IPS-20b (cell line): ENCODE measurements around the gene RAB4B.
"Not testable (repeated sequence)": the region's sequence is repeated elsewhere in the genome, so short reads cannot be mapped to it uniquely, and the experiment has no call there.

Experiments
- H3K27ac ChIP-seq: one replicate; pipeline ENCODE4 v1.5.1; 2013; ENCODE audit warnings: low read length
- H3K27me3 ChIP-seq: 2 replicates; pipeline ENCODE4 v1.6.1; 2013; ENCODE audit warnings: mild to moderate bottlenecking, low read length, inconsistent platforms; ENCODE audit not compliant: insufficient read depth
- H3K36me3 ChIP-seq: 2 replicates; pipeline ENCODE4 v1.6.1; 2013; ENCODE audit warnings: low read depth, mild to moderate bottlenecking, inconsistent platforms, low read length, moderate library complexity; ENCODE audit not compliant: insufficient read depth
- H3K4me1 ChIP-seq: 2 replicates; pipeline ENCODE4 v1.6.1; 2013; ENCODE audit warnings: mild to moderate bottlenecking, control low read depth, inconsistent platforms, low read length, moderate library complexity; ENCODE audit not compliant: insufficient read depth
- H3K4me3 ChIP-seq: 2 replicates; pipeline ENCODE4 v1.5.1; 2013; ENCODE audit warnings: mild to moderate bottlenecking, low read length, inconsistent platforms
- H3K9ac ChIP-seq: 2 replicates; pipeline ENCODE4 v1.6.1; 2013; ENCODE audit warnings: low read depth, mild to moderate bottlenecking, inconsistent platforms, low read length, moderate library complexity
- H3K9me3 ChIP-seq: 2 replicates; pipeline ENCODE4 v1.6.1; 2013; ENCODE audit warnings: mild to moderate bottlenecking, low read depth, low read length, inconsistent platforms; ENCODE audit not compliant: insufficient read depth

Gene RAB4B

GRCh38 chr19:40819479-40820234 is 41.6 kb downstream of the RAB4B start:
- not testable (repeated sequence) for H3K4me1 ChIP-seq, H3K4me3 ChIP-seq, H3K9me3 ChIP-seq, H3K9ac ChIP-seq, H3K27ac ChIP-seq, H3K36me3 ChIP-seq
- H3K27me3 ChIP-seq = peaks cover 21% of the 10 kb centered on the region

- Histone ChIP-seq H3K27me3 (peaks cover 12% of the 10 kb centered on the region), H3K4me3 (no peak overlapping the region), H3K4me1 (no peaks in the 10 kb centered on the region), H3K9ac (no peak overlapping the region), H3K9me3 (no peaks in the 10 kb centered on the region), H3K36me3 (no peaks in the 10 kb centered on the region), H3K27ac (no peak overlapping the region)
These were observed 44.1 kb downstream of the RAB4B start for GRCh38 chr19:40822161-40822560.

GRCh38 chr19:40822704-40823553 is 44.9 kb downstream of the RAB4B start:
- H3K27me3 ChIP-seq, H3K9ac ChIP-seq, H3K36me3 ChIP-seq, H3K9me3 ChIP-seq, H3K27ac ChIP-seq, H3K4me3 ChIP-seq, H3K4me1 ChIP-seq: not testable (repeated sequence)

GRCh38 chr19:40824916-40825315 is 46.9 kb downstream of the RAB4B start:
- not testable (repeated sequence) for H3K27me3 ChIP-seq, H3K4me3 ChIP-seq, H3K9ac ChIP-seq, H3K9me3 ChIP-seq, H3K36me3 ChIP-seq, H3K27ac ChIP-seq, H3K4me1 ChIP-seq

- H3K4me1 ChIP-seq, H3K27ac ChIP-seq, H3K36me3 ChIP-seq, H3K9ac ChIP-seq, H3K27me3 ChIP-seq, H3K4me3 ChIP-seq, H3K9me3 ChIP-seq: not testable (repeated sequence)
These were observed 47.5 kb downstream of the RAB4B start for GRCh38 chr19:40825460-40826095.

GRCh38 chr19:40826312-40826698 is 48.3 kb downstream of the RAB4B start:
- H3K4me3 ChIP-seq, H3K36me3 ChIP-seq, H3K9me3 ChIP-seq, H3K4me1 ChIP-seq, H3K9ac ChIP-seq, H3K27ac ChIP-seq, H3K27me3 ChIP-seq: not testable (repeated sequence)

- not testable (repeated sequence) for H3K9ac ChIP-seq, H3K27me3 ChIP-seq, H3K27ac ChIP-seq, H3K9me3 ChIP-seq, H3K36me3 ChIP-seq, H3K4me1 ChIP-seq, H3K4me3 ChIP-seq
These were observed 48.8 kb downstream of the RAB4B start for GRCh38 chr19:40826699-40827385.

- Histone ChIP-seq H3K4me1 (no peaks in the 10 kb centered on the region), H3K27me3 (no peaks in the 10 kb centered on the region), H3K9ac (no peak overlapping the region), H3K9me3 (no peaks in the 10 kb centered on the region), H3K36me3 (no peaks in the 10 kb centered on the region), H3K27ac (no peak overlapping the region), H3K4me3 (no peak overlapping the region)
These were observed 49.6 kb downstream of the RAB4B start for GRCh38 chr19:40827386-40828247.

GRCh38 chr19:40829205-40829604 is 51.2 kb downstream of the RAB4B start:
- no peak overlapping the region for H3K4me3 ChIP-seq
- H3K36me3 ChIP-seq = no peaks in the 10 kb centered on the region
- no peak overlapping the region for H3K9ac ChIP-seq
- H3K4me1 ChIP-seq = no peaks in the 10 kb centered on the region
- no peaks in the 10 kb centered on the region for H3K9me3 ChIP-seq
- H3K27ac ChIP-seq = no peak overlapping the region
- H3K27me3 ChIP-seq = no peaks in the 10 kb centered on the region

GRCh38 chr19:40830741-40831140 is 52.7 kb downstream of the RAB4B start:
- H3K4me3 ChIP-seq, H3K27me3 ChIP-seq, H3K9ac ChIP-seq, H3K36me3 ChIP-seq, H3K27ac ChIP-seq, H3K4me1 ChIP-seq, H3K9me3 ChIP-seq: not testable (repeated sequence)
